ENCODE measurements around the gene STAG3.
"Not testable (repeated sequence)": the region's sequence is repeated elsewhere in the genome, so short reads cannot be mapped to it uniquely, and the experiment has no call there.

STAG3 gene

DNA sequence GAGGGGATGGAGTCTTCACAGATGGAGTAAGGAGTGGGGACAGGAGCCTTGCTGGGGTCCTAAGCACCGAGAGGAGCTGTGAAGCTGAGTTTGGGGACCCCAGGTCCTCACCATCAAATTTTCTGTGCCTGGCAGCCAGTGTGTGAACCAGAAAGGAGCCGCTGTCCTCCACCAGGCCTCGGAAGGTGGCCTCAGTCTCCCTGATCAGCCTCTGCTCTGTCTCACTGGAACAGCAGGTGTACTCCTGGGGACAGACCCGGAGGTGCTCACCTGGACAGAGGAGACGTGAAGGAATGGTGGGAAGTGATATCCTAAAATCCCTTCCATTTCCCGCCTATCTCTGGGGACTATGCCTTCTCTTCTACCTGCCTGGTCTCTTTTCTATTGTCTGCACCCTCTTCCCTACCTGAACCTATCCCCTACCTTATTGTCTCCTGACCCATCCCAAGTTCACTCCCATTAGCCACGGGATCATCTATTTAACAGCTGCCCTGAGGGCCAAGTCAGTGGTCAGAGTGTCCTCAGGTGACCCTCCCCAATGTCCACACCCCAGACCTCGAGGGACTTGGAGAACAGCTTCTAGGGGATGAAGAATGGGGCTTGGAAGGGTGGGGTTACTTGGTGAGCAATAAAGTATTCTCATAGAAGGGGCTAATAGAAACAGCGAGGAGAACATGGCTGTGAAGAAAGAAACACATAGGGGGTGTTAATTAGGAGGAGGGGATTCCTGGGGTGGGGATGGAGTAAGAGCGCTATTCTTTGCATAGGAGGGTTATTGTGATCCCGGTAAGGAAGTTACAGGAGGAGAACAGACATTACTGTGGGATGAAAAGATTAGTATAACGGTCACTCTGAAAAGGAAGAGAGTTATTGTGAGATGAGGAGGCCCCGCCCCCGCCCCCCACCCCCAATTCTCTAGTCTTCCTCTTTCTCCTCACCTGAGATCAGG, 1.3 kb upstream of the STAG3 start:
- no peaks in the 10 kb centered on the region for H3K9me3 Mint-ChIP-seq
- no peaks in the 10 kb centered on the region for H3K27me3 Mint-ChIP-seq
- no peak overlapping the region for H3K27ac Mint-ChIP-seq
- peaks cover 38% of the 10 kb centered on the region for H3K4me1 Mint-ChIP-seq (ENCODE audit: low read depth)
- H3K36me3 Mint-ChIP-seq (ENCODE audit: low read depth), result no peaks in the 10 kb centered on the region
- H3K4me3 Mint-ChIP-seq, result peak overlapping the region; percentile 73

DNA sequence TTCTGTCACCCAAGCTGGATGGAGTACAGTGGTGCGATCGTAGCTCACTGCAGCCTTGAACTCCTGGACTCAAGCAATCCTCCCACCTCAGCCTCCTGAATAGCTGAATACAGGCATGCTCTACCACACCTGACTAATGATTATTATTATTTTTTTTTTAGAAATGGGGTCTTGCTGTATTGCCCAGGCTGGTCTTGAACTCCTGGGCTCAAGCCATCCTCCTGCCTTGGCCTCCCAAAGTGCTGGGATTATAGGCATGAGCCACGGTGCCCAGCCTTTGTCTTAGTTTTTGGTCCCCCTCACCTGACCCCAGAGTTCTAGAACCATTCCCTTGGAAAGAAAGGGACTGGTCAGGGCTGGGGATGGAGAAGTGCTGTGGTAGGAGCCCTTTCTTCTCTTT, 2.4 kb downstream of the STAG3 start:
- not testable (repeated sequence) for H3K36me3 Mint-ChIP-seq (ENCODE audit: low read depth); H3K27me3 Mint-ChIP-seq; H3K9me3 Mint-ChIP-seq
- H3K4me3 Mint-ChIP-seq, result peak overlapping the region; percentile 58
- peak overlapping the region; percentile 85 for H3K27ac Mint-ChIP-seq
- peaks cover 57% of the 10 kb centered on the region for H3K4me1 Mint-ChIP-seq (ENCODE audit: low read depth)

DNA sequence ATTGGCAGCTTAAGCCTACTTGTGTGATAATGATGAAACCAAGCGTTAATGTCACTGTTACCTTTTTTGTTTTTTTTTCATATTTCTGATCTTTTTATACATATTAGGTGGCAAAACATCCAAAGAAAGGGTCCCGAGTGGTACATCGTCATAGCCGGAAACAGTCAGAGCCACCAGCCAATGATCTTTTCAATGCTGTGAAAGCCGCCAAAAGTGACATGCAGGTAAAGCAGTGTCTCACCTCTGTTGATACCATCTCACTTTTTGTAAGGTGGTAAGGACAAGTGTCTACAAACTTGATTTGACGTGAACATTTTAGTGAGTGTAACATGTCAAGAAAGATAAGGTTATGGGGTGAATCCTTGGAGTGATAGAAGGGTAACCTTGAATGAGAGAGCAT, 4.9 kb downstream of the STAG3 start:
- peaks cover 45% of the 10 kb centered on the region for H3K4me1 Mint-ChIP-seq (ENCODE audit: low read depth)
- H3K27ac Mint-ChIP-seq, H3K4me3 Mint-ChIP-seq: not testable (repeated sequence)

GRCh38 chr7:100183090-100183489, 5.4 kb downstream of the STAG3 start:
- H3K27ac Mint-ChIP-seq; H3K36me3 Mint-ChIP-seq (ENCODE audit: low read depth); H3K9me3 Mint-ChIP-seq; H3K4me3 Mint-ChIP-seq; H3K27me3 Mint-ChIP-seq: not testable (repeated sequence)
- peaks cover 41% of the 10 kb centered on the region for H3K4me1 Mint-ChIP-seq (ENCODE audit: low read depth)

More for the DNA sequence above, 4.9 kb downstream of the STAG3 start:
- H3K27me3 Mint-ChIP-seq; H3K9me3 Mint-ChIP-seq; H3K36me3 Mint-ChIP-seq (ENCODE audit: low read depth): not testable (repeated sequence)

DNA sequence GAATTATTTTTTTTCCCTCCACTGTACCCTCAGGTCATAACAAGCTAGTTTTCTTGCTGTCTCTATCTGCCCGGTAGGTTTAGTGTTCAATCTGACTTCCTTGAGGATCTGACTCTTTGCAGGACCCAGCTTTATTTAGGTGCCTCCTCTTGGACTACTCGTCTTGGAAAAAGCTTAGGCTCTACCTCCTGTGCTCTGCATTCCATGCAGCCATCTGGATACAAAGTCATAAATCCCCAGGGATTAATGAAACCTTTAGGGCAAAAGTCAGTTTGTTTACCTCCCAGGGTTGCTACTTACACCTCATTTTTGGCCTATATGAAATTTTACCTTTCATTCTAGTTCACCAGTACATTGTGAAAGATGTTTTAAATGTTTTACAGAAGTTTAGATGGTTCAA, 8.0 kb downstream of the STAG3 start:
- no peaks in the 10 kb centered on the region for H3K36me3 Mint-ChIP-seq (ENCODE audit: low read depth)
- H3K4me1 Mint-ChIP-seq (ENCODE audit: low read depth), result peaks cover 42% of the 10 kb centered on the region
- H3K4me3 Mint-ChIP-seq, result no peak overlapping the region
- H3K9me3 Mint-ChIP-seq, result no peaks in the 10 kb centered on the region
- H3K27me3 Mint-ChIP-seq, result no peaks in the 10 kb centered on the region
- no peak overlapping the region for H3K27ac Mint-ChIP-seq

DNA sequence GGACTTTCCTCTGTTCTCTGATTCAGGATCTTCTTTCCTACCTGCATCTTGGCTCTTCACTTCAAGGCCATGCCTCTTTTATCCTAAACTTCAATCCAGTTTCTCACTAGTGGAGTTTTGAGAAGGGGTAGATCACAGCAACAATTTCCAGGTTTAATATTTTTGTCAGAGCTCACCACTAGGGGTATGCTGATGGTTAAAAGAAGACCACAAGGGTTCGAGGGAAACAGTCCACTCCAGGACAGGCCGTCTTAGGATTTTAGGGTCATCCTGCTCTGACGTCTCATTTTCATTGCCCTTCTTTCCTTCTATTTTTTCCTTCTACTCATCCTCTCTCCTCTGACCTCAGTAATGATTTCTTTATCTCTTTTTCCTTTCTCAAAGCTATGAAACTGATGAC, 11.3 kb downstream of the STAG3 start:
- H3K36me3 Mint-ChIP-seq (ENCODE audit: low read depth), result no peaks in the 10 kb centered on the region
- H3K4me3 Mint-ChIP-seq, result no peak overlapping the region
- no peak overlapping the region for H3K27ac Mint-ChIP-seq
- no peaks in the 10 kb centered on the region for H3K27me3 Mint-ChIP-seq
- peaks cover 39% of the 10 kb centered on the region for H3K4me1 Mint-ChIP-seq (ENCODE audit: low read depth)
- no peaks in the 10 kb centered on the region for H3K9me3 Mint-ChIP-seq

DNA sequence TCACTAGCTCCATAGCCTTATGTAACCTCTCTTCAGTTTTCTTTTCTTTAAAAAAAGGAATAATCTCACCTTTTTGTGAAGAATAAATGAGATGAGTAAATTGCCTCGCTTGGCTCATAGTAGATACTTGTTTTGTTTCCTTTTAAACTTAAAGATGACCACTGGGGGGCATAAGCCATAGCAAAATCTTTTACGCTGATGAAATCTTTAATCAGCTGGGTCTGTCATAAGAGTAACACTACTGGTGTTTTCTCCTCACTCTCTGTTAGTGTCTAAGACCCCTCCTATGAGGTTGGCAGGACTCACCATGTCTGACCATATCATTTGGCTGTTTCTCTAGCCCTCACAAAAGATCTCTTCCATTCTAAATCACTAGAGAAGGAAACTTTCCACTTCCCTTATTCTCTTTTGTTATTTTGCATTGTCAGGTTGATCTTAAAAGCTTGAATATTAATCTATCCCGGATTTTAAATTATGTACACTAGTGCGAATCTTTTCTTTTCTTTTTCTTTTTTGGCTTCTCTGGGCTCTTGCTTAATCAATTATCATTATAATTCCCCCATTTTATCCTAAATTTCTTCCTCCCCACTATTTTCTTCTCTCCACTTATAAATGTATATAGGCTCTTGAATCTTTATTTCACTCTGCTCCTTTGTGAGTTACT, 12.5 kb downstream of the STAG3 start:
- H3K36me3 Mint-ChIP-seq (ENCODE audit: low read depth), result no peaks in the 10 kb centered on the region
- H3K27ac Mint-ChIP-seq, result peak overlapping the region; percentile 69
- H3K4me3 Mint-ChIP-seq, result no peak overlapping the region
- no peaks in the 10 kb centered on the region for H3K27me3 Mint-ChIP-seq
- peaks cover 43% of the 10 kb centered on the region for H3K4me1 Mint-ChIP-seq (ENCODE audit: low read depth)
- H3K9me3 Mint-ChIP-seq, result no peaks in the 10 kb centered on the region

DNA sequence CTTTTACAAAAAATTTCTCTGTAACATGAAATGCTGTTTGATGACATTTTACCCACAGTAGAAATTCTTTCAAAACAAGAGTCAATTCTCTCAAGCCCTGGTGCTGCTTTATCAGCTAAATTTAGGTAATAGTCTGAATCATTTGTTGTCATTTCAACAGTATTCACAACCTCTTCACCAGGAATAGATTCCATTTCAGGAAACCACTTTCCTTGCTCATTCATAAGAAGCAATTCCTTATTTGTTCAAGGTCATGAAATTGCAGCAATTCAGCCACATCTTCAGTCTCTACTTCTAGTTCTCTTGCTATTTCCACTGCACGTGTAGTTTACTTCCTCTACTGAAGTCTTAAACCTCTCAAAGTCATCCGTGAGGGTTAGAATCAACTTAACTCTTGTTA, 14.1 kb downstream of the STAG3 start:
- no peak overlapping the region for H3K4me3 Mint-ChIP-seq
- no peaks in the 10 kb centered on the region for H3K27me3 Mint-ChIP-seq
- H3K36me3 Mint-ChIP-seq (ENCODE audit: low read depth), result no peaks in the 10 kb centered on the region
- H3K27ac Mint-ChIP-seq, result peak overlapping the region; percentile 61
- peaks cover 52% of the 10 kb centered on the region for H3K4me1 Mint-ChIP-seq (ENCODE audit: low read depth)
- H3K9me3 Mint-ChIP-seq, result no peaks in the 10 kb centered on the region

- not testable (repeated sequence) for H3K36me3 Mint-ChIP-seq (ENCODE audit: low read depth); H3K9me3 Mint-ChIP-seq; H3K27me3 Mint-ChIP-seq; H3K4me3 Mint-ChIP-seq
- H3K27ac Mint-ChIP-seq, result peak overlapping the region; percentile 61
- H3K4me1 Mint-ChIP-seq (ENCODE audit: low read depth), result peaks cover 52% of the 10 kb centered on the region
These were observed 14.7 kb downstream of the STAG3 start for GRCh38 chr7:100192281-100192862.

DNA sequence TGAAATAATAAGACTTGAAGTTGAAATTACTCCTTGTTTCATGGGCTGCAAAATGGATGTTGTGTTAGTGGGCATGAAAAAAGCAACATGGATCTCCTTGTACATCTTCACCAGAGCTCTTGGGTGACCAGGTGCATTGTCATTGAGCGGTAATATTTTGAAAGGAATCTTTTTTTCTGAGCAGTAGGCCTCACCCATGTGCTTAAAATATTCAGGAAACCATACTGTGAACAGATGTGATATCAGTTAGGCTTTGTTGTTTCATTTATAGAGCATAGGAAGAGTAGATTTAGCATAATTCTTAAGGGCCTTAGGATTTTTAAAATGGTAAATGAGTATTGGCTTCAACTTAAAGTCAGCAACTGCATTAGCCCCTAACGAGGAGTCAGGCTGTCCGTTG, 15.3 kb downstream of the STAG3 start:
- H3K4me1 Mint-ChIP-seq (ENCODE audit: low read depth), result peaks cover 52% of the 10 kb centered on the region

GRCh38 chr7:100195222-100195621, 17.5 kb downstream of the STAG3 start:
- H3K36me3 Mint-ChIP-seq (ENCODE audit: low read depth), result no peaks in the 10 kb centered on the region
- no peak overlapping the region for H3K27ac Mint-ChIP-seq
- no peak overlapping the region for H3K4me3 Mint-ChIP-seq
- peaks cover 55% of the 10 kb centered on the region for H3K4me1 Mint-ChIP-seq (ENCODE audit: low read depth)
- H3K9me3 Mint-ChIP-seq, result no peaks in the 10 kb centered on the region
- H3K27me3 Mint-ChIP-seq, result no peaks in the 10 kb centered on the region

More for the DNA sequence above, 15.3 kb downstream of the STAG3 start:
- H3K27me3 Mint-ChIP-seq, result no peaks in the 10 kb centered on the region
- H3K4me3 Mint-ChIP-seq, result no peak overlapping the region
- no peaks in the 10 kb centered on the region for H3K36me3 Mint-ChIP-seq (ENCODE audit: low read depth)
- H3K27ac Mint-ChIP-seq, result no peak overlapping the region
- no peaks in the 10 kb centered on the region for H3K9me3 Mint-ChIP-seq

- not testable (repeated sequence) for H3K9me3 Mint-ChIP-seq; H3K4me3 Mint-ChIP-seq; H3K36me3 Mint-ChIP-seq (ENCODE audit: low read depth); H3K27ac Mint-ChIP-seq; H3K27me3 Mint-ChIP-seq
- peaks cover 50% of the 10 kb centered on the region for H3K4me1 Mint-ChIP-seq (ENCODE audit: low read depth)
These were observed 18.2 kb downstream of the STAG3 start for GRCh38 chr7:100195901-100196322.

GRCh38 chr7:100198266-100198665, 20.5 kb downstream of the STAG3 start:
- Mint-ChIP-seq H3K4me1 (ENCODE audit: low read depth) (peaks cover 29% of the 10 kb centered on the region), H3K36me3 (ENCODE audit: low read depth) (no peaks in the 10 kb centered on the region), H3K4me3 (no peak overlapping the region), H3K9me3 (no peaks in the 10 kb centered on the region), H3K27ac (no peak overlapping the region), H3K27me3 (no peaks in the 10 kb centered on the region)

DNA sequence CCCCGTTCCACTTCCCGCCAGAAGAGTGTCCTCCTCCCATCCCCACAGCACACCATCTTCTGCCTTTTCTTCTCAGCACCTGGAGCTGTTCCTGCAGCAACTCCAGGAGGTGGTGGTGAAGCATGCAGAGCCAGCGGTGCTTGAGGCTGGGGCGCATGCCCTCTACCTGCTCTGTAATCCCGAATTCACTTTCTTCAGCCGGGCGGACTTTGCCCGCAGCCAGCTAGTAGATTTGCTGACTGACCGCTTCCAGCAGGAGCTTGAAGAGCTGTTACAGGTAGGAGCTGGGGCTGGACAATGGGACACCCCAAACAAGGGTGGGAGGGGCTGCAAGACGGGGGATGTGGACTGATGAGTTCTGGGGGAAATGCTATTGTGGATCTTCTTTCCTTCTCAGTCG, 23.0 kb downstream of the STAG3 start:
- H3K27ac Mint-ChIP-seq, result no peak overlapping the region
- peaks cover 16% of the 10 kb centered on the region for H3K4me1 Mint-ChIP-seq (ENCODE audit: low read depth)
- no peaks in the 10 kb centered on the region for H3K9me3 Mint-ChIP-seq
- no peaks in the 10 kb centered on the region for H3K27me3 Mint-ChIP-seq
- no peaks in the 10 kb centered on the region for H3K36me3 Mint-ChIP-seq (ENCODE audit: low read depth)
- H3K4me3 Mint-ChIP-seq, result no peak overlapping the region

- Mint-ChIP-seq H3K27ac (no peak overlapping the region), H3K9me3 (no peaks in the 10 kb centered on the region), H3K36me3 (ENCODE audit: low read depth) (no peaks in the 10 kb centered on the region), H3K27me3 (no peaks in the 10 kb centered on the region), H3K4me3 (no peak overlapping the region), H3K4me1 (ENCODE audit: low read depth) (peaks cover 21% of the 10 kb centered on the region)
These were observed 26.7 kb downstream of the STAG3 start for GRCh38 chr7:100204454-100204853.
